Stimulated activated naive B cell treated with anti-CD40 and anti-IgM and Interleukin-4, amounts not matched to agents 10 μg/mL and 1 μg/mL and 100 μg/mL, for 72 hours (primary cell): ENCODE measurements around the gene CD163.
"Not testable (repeated sequence)": the region's sequence is repeated elsewhere in the genome, so short reads cannot be mapped to it uniquely, and the experiment has no call there.

Source experiments
- ATAC-seq, 2 donors: fragments of 150-1000 bp; cut with Tn5 transposase; replicated peaks; 2 replicates each; pipeline ENCODE4 v1.10.0; 2021; ENCODE audit warnings: moderate library complexity in 1 of 2
- DNase-seq: peaks from one replicate; pipeline ENCODE4 v3.0.0; 2021
- H3K27ac Mint-ChIP-seq: one replicate; pipeline ENCODE4 v1.8.0; 2022; ENCODE audit warnings: mild to moderate bottlenecking, mixed read lengths
- H3K27me3 Mint-ChIP-seq, 2 donors: one replicate each; pipeline ENCODE4 v1.8.0; 2022; ENCODE audit warnings: mixed read lengths in 2 of 2
- H3K36me3 Mint-ChIP-seq, 2 donors: one replicate each; pipeline ENCODE4 v1.8.0; 2022; ENCODE audit warnings: mixed read lengths in 2 of 2, mild to moderate bottlenecking in 1 of 2
- H3K4me1 Mint-ChIP-seq, 2 donors: one replicate each; pipeline ENCODE4 v1.8.0; 2022; ENCODE audit warnings: mixed read lengths in 2 of 2, mild to moderate bottlenecking in 1 of 2
- H3K4me3 Mint-ChIP-seq, 2 donors: one replicate each; pipeline ENCODE4 v1.8.0; 2022; ENCODE audit warnings: mild to moderate bottlenecking in 2 of 2, mixed read lengths in 2 of 2, moderate library complexity in 1 of 2
- H3K9me3 Mint-ChIP-seq, 2 donors: one replicate each; pipeline ENCODE4 v1.8.0; 2022; ENCODE audit warnings: mixed read lengths in 2 of 2, mild to moderate bottlenecking in 1 of 2

CD163 gene

DNA sequence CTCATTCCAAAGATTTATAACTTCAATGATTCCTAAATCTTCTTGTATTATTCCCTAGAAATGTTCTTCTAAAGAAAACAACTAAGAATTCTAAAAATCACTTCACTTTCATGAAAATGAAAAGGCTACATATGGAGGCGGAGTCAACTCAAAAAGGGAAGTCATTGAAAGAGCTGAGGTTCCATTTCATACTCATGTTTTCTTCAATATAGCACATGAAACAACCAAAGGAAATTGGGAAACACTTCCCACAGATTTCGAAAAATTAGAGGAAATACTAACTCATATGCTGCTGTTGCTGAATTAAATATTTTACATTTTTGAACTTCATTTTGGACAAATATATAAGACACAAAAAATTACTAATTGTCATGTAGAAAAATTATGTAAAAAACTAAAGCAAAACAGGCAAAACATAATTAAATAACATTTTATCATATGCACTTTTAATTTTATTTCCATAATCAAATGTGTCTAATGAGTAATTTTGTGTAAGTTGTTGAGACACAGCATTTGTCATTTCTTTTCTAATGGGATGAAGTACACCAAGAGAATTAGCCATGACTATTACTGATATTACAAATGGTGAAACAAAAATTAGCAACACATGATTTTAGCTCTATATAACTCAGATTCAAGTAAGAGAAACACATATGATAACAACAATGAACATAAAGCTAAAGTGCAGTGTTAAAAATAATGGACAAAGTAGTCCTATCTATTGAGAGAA lies at the start of gene CD163:
Gene CD163 (minus strand): TSS at position 92 of the 730 bp plus-strand sequence. CDS start 87 bp downstream, at position 5.
- no peak within 1 kb of the TSS for H3K27ac Mint-ChIP-seq
- H3K27me3 Mint-ChIP-seq, result peaks cover 12 to 17% of the 10 kb centered on the region in 2 donors
- no peaks in the 10 kb centered on the region for H3K4me1 Mint-ChIP-seq
- ATAC-seq, result no peak
- no peak within 1 kb of the TSS for H3K4me3 Mint-ChIP-seq
- H3K9me3 Mint-ChIP-seq, result no peaks in the 10 kb centered on the region
- H3K36me3 Mint-ChIP-seq, result no peaks in the 10 kb centered on the region
- DNase-seq, result no peak

- DNase-seq, result no peak
- ATAC-seq, result no peak
- H3K27ac Mint-ChIP-seq, result no peak overlapping the region
- H3K9me3 Mint-ChIP-seq, result peaks cover 0 to 9% of the 10 kb centered on the region in 2 donors
- peaks cover 14 to 25% of the 10 kb centered on the region in 2 donors for H3K27me3 Mint-ChIP-seq
- peaks cover 0 to 4% of the 10 kb centered on the region in 2 donors for H3K36me3 Mint-ChIP-seq
- H3K4me1 Mint-ChIP-seq, result no peaks in the 10 kb centered on the region
- H3K4me3 Mint-ChIP-seq, result no peak overlapping the region
Observed at GRCh38 chr12:7542813-7543212, 39.2 kb upstream of the CD163 start.

- no peak for ATAC-seq
- Mint-ChIP-seq H3K27ac (no peak overlapping the region), H3K36me3 (peaks cover 0 to 4% of the 10 kb centered on the region in 2 donors), H3K4me3 (no peak overlapping the region), H3K4me1 (no peaks in the 10 kb centered on the region), H3K9me3 (peaks cover 0 to 9% of the 10 kb centered on the region in 2 donors), H3K27me3 (peaks cover 14 to 30% of the 10 kb centered on the region in 2 donors)
- DNase-seq, result no peak
Observed at GRCh38 chr12:7542046-7542445, 38.5 kb upstream of the CD163 start.

GRCh38 chr12:7514416-7514815 lies 10.8 kb upstream of the CD163 start:
- no peaks in the 10 kb centered on the region for H3K36me3 Mint-ChIP-seq
- H3K4me1 Mint-ChIP-seq, result no peaks in the 10 kb centered on the region
- DNase-seq, result no peak
- H3K9me3 Mint-ChIP-seq, result no peaks in the 10 kb centered on the region
- peaks cover under 1 to 7% of the 10 kb centered on the region in 2 donors for H3K27me3 Mint-ChIP-seq
- H3K27ac Mint-ChIP-seq, result no peak overlapping the region
- no peak overlapping the region for H3K4me3 Mint-ChIP-seq
- ATAC-seq, result no peak

- no peak overlapping the region for H3K4me3 Mint-ChIP-seq
- H3K36me3 Mint-ChIP-seq, result no peaks in the 10 kb centered on the region
- H3K9me3 Mint-ChIP-seq, result no peaks in the 10 kb centered on the region
- no peak for ATAC-seq
- no peaks in the 10 kb centered on the region for H3K4me1 Mint-ChIP-seq
- H3K27ac Mint-ChIP-seq, result no peak overlapping the region
- no peak for DNase-seq
- peaks cover 11 to 14% of the 10 kb centered on the region in 2 donors for H3K27me3 Mint-ChIP-seq
Observed at GRCh38 chr12:7512553-7512952, 9.0 kb upstream of the CD163 start.

DNA sequence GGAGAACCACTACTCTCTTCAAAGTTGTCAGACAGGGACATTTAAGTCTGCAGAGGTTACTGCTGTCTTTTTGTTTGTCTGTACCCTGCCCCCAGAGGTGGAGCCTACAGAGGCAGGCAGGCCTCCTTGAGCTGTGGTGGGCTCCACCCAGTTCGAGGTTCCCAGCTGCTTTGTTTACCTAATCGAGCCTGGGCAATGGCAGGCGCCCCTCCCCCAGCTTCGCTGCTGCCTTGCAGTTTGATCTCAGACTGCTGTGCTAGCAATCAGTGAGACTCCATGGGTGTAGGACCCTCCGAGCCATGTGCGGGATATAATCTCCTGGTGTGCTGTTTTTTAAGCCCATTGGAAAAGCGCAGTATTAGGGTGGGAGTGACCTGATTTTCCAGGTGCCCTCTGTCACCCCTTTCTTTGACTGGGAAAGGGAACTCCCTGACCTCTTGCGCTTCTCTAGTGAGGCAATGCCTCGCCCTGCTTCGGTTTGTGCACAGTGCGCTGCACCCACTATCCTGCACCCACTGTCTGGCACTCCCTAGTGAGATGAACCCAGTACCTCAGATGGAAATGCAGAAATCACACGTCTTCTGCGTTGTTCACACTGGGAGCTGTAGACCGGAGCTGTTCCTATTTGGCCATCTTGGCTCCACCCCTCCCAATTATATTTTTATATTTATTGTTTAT lies 6.4 kb upstream of the CD163 start:
- not testable (repeated sequence) for H3K9me3 Mint-ChIP-seq, H3K4me3 Mint-ChIP-seq, H3K36me3 Mint-ChIP-seq, ATAC-seq, H3K4me1 Mint-ChIP-seq, H3K27ac Mint-ChIP-seq, DNase-seq
- peaks cover 11 to 14% of the 10 kb centered on the region in 2 donors for H3K27me3 Mint-ChIP-seq

DNA sequence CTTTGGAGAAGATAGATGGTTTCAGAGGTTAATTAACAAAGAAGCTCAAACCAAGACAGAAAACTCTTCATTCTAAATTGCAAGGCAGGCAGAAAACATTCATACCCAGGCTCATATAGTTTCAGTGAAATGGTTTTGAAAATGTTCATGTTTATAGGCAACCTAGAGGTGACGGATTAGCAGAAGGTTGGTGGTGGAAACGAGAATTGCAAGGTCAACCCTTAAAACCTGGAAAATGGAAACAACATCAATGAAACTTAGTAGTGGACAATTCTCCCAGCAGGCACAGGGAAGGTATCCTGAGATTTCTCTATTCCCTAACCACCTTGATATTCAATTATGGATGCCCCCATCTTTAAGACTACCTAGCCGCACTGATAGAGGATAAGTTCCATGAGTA lies 965 bp downstream of the CD163 start:
- Mint-ChIP-seq H3K27ac (no peak overlapping the region), H3K4me1 (no peaks in the 10 kb centered on the region), H3K27me3 (peaks cover 14 to 16% of the 10 kb centered on the region in 2 donors), H3K36me3 (no peaks in the 10 kb centered on the region), H3K4me3 (no peak overlapping the region), H3K9me3 (no peaks in the 10 kb centered on the region)
- DNase-seq (no peak), ATAC-seq (no peak)

- H3K36me3 Mint-ChIP-seq, result no peaks in the 10 kb centered on the region
- ATAC-seq, result no peak
- H3K27me3 Mint-ChIP-seq, result peaks cover 17 to 18% of the 10 kb centered on the region in 2 donors
- DNase-seq, result no peak
- no peak overlapping the region for H3K4me3 Mint-ChIP-seq
- H3K27ac Mint-ChIP-seq, result no peak overlapping the region
- no peaks in the 10 kb centered on the region for H3K4me1 Mint-ChIP-seq
- H3K9me3 Mint-ChIP-seq, result no peaks in the 10 kb centered on the region
Observed at GRCh38 chr12:7501031-7501588, 2.5 kb downstream of the CD163 start.

GRCh38 chr12:7499636-7500035 lies 3.9 kb downstream of the CD163 start:
- peaks cover 23 to 27% of the 10 kb centered on the region in 2 donors for H3K27me3 Mint-ChIP-seq
- no peaks in the 10 kb centered on the region for H3K36me3 Mint-ChIP-seq

GRCh38 chr12:7498809-7499208 lies 4.8 kb downstream of the CD163 start:
- Mint-ChIP-seq H3K4me3 (no peak overlapping the region), H3K27me3 (peaks cover 23 to 27% of the 10 kb centered on the region in 2 donors), H3K36me3 (no peaks in the 10 kb centered on the region), H3K27ac (no peak overlapping the region), H3K9me3 (peaks cover 0 to 2% of the 10 kb centered on the region in 2 donors), H3K4me1 (no peaks in the 10 kb centered on the region)
- DNase-seq (no peak), ATAC-seq (no peak)

More at GRCh38 chr12:7499636-7500035, 3.9 kb downstream of the CD163 start:
- Mint-ChIP-seq H3K27ac (no peak overlapping the region), H3K4me1 (no peaks in the 10 kb centered on the region), H3K9me3 (peaks cover 0 to 2% of the 10 kb centered on the region in 2 donors), H3K4me3 (no peak overlapping the region)
- ATAC-seq (no peak), DNase-seq (no peak)

- no peak for DNase-seq
- peaks cover 0 to 2% of the 10 kb centered on the region in 2 donors for H3K9me3 Mint-ChIP-seq
- peaks cover 19 to 23% of the 10 kb centered on the region in 2 donors for H3K27me3 Mint-ChIP-seq
- no peak overlapping the region for H3K27ac Mint-ChIP-seq
- no peaks in the 10 kb centered on the region for H3K4me1 Mint-ChIP-seq
- no peak for ATAC-seq
- no peaks in the 10 kb centered on the region for H3K36me3 Mint-ChIP-seq
- H3K4me3 Mint-ChIP-seq, result no peak overlapping the region
Observed at GRCh38 chr12:7497661-7498060, 5.9 kb downstream of the CD163 start.

GRCh38 chr12:7496451-7496850 lies 7.1 kb downstream of the CD163 start:
- H3K27ac Mint-ChIP-seq, result no peak overlapping the region
- H3K4me1 Mint-ChIP-seq, result no peaks in the 10 kb centered on the region
- H3K27me3 Mint-ChIP-seq, result peaks cover 19 to 29% of the 10 kb centered on the region in 2 donors
- DNase-seq (no peak), ATAC-seq (no peak)
- peaks cover 0 to 2% of the 10 kb centered on the region in 2 donors for H3K9me3 Mint-ChIP-seq
- no peaks in the 10 kb centered on the region for H3K36me3 Mint-ChIP-seq
- no peak overlapping the region for H3K4me3 Mint-ChIP-seq

GRCh38 chr12:7495136-7495535 lies 8.4 kb downstream of the CD163 start:
- no peak overlapping the region for H3K4me3 Mint-ChIP-seq
- H3K27me3 Mint-ChIP-seq, result peaks cover 24 to 25% of the 10 kb centered on the region in 2 donors
- ATAC-seq (no peak), DNase-seq (no peak)
- H3K9me3 Mint-ChIP-seq, result peaks cover 0 to 2% of the 10 kb centered on the region in 2 donors
- H3K4me1 Mint-ChIP-seq, result no peaks in the 10 kb centered on the region
- no peaks in the 10 kb centered on the region for H3K36me3 Mint-ChIP-seq
- H3K27ac Mint-ChIP-seq, result no peak overlapping the region

- DNase-seq (no peak), ATAC-seq (no peak)
- H3K27me3 Mint-ChIP-seq, result peaks cover 16 to 20% of the 10 kb centered on the region in 2 donors
- no peak overlapping the region for H3K27ac Mint-ChIP-seq
- H3K36me3 Mint-ChIP-seq, result no peaks in the 10 kb centered on the region
- no peak overlapping the region for H3K4me3 Mint-ChIP-seq
- H3K4me1 Mint-ChIP-seq, result no peaks in the 10 kb centered on the region
- H3K9me3 Mint-ChIP-seq, result peaks cover 0 to 2% of the 10 kb centered on the region in 2 donors
Observed at GRCh38 chr12:7493006-7493405, 10.6 kb downstream of the CD163 start.

DNA sequence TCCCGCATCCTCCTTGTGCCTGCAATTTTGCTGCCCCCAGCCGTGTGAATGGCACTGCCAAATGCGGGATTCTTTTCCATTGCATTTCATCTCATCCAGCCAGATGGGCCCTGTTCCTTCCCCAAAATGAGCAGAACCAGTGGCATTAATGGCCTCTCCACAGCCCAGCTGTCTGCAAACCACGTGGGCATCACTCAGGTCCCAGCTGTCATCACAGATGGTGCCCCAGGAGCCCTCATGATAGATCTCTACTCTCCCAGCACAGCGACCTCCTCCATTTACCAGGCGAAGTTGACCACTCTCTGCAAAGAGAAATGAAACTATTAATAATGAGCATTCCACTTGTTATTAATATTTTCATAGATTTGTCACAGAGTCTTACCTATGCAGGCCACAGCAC lies 17.1 kb downstream of the CD163 start:
- Mint-ChIP-seq H3K4me3 (no peak overlapping the region), H3K27me3 (peaks cover 5 to 13% of the 10 kb centered on the region in 2 donors), H3K36me3 (no peaks in the 10 kb centered on the region), H3K4me1 (no peaks in the 10 kb centered on the region), H3K27ac (no peak overlapping the region), H3K9me3 (no peaks in the 10 kb centered on the region)
- DNase-seq (no peak), ATAC-seq (no peak)
